T-helper 2 cell treated with Interferon-gamma antibody and Interleukin-4, amounts not matched to agents 5 μg/mL and 100 μg/mL, for 36 hours (primary cell): ENCODE data around the gene BRINP2.

ENCODE experiments used
- DNase-seq: peaks from one replicate; pipeline ENCODE4 v3.0.0; 2021; ENCODE audit warnings: low spot score
- H3K27ac Mint-ChIP-seq: one replicate; pipeline ENCODE4 v1.8.0; 2021; ENCODE audit warnings: mild to moderate bottlenecking, mixed read lengths
- H3K27me3 Mint-ChIP-seq: one replicate; pipeline ENCODE4 v1.8.0; 2021; ENCODE audit warnings: low read depth, mixed read lengths
- H3K36me3 Mint-ChIP-seq: one replicate; pipeline ENCODE4 v1.8.0; 2021; ENCODE audit warnings: low read depth, mixed read lengths
- H3K4me1 Mint-ChIP-seq: one replicate; pipeline ENCODE4 v1.8.0; 2021; ENCODE audit warnings: low read depth, mixed read lengths
- H3K4me3 Mint-ChIP-seq: one replicate; pipeline ENCODE4 v1.8.0; 2022; ENCODE audit warnings: mild to moderate bottlenecking, moderate library complexity, mixed read lengths
- H3K9me3 Mint-ChIP-seq: one replicate; pipeline ENCODE4 v1.8.0; 2021; ENCODE audit warnings: mixed read lengths

BRINP2 gene

GRCh38 chr1:177170756-177171535, at the start of gene BRINP2:
Gene BRINP2, plus strand, starts transcription at chr1:177170958. Its CDS starts 58,919 bp downstream, at chr1:177229877.
- no peak within 1 kb of the TSS for H3K27ac Mint-ChIP-seq
- DNase-seq: no peak
- peaks cover 5% of the 10 kb centered on the region for H3K27me3 Mint-ChIP-seq

GRCh38 chr1:177122461-177123251, 48.1 kb upstream of the BRINP2 start:
- H3K4me3 Mint-ChIP-seq: no peak overlapping the region
- no peak for DNase-seq
- no peaks in the 10 kb centered on the region for H3K4me1 Mint-ChIP-seq
- H3K27me3 Mint-ChIP-seq: no peaks in the 10 kb centered on the region
- H3K9me3 Mint-ChIP-seq: no peaks in the 10 kb centered on the region
- no peaks in the 10 kb centered on the region for H3K36me3 Mint-ChIP-seq
- no peak overlapping the region for H3K27ac Mint-ChIP-seq

More at GRCh38 chr1:177170756-177171535, at the start of gene BRINP2:
- H3K36me3 Mint-ChIP-seq: no peaks in the 10 kb centered on the region
- H3K9me3 Mint-ChIP-seq: no peaks in the 10 kb centered on the region
- no peak within 1 kb of the TSS for H3K4me3 Mint-ChIP-seq
- no peaks in the 10 kb centered on the region for H3K4me1 Mint-ChIP-seq

GRCh38 chr1:177124577-177125278, 46.0 kb upstream of the BRINP2 start:
- H3K27me3 Mint-ChIP-seq: no peaks in the 10 kb centered on the region
- H3K4me3 Mint-ChIP-seq: no peak overlapping the region

GRCh38 chr1:177126267-177126666, 44.5 kb upstream of the BRINP2 start:
- Mint-ChIP-seq H3K36me3 (no peaks in the 10 kb centered on the region), H3K27me3 (no peaks in the 10 kb centered on the region), H3K4me3 (no peak overlapping the region), H3K4me1 (no peaks in the 10 kb centered on the region), H3K27ac (no peak overlapping the region), H3K9me3 (no peaks in the 10 kb centered on the region)
- DNase-seq: no peak

More at GRCh38 chr1:177124577-177125278, 46.0 kb upstream of the BRINP2 start:
- H3K27ac Mint-ChIP-seq: no peak overlapping the region
- no peaks in the 10 kb centered on the region for H3K36me3 Mint-ChIP-seq
- no peaks in the 10 kb centered on the region for H3K4me1 Mint-ChIP-seq
- no peak for DNase-seq
- no peaks in the 10 kb centered on the region for H3K9me3 Mint-ChIP-seq

- Mint-ChIP-seq H3K9me3 (no peaks in the 10 kb centered on the region), H3K4me3 (no peak overlapping the region), H3K36me3 (no peaks in the 10 kb centered on the region), H3K27ac (no peak overlapping the region), H3K27me3 (no peaks in the 10 kb centered on the region), H3K4me1 (no peaks in the 10 kb centered on the region)
- DNase-seq: no peak
Observed at GRCh38 chr1:177128665-177129281, 42.0 kb upstream of the BRINP2 start.

GRCh38 chr1:177130451-177130945, 40.3 kb upstream of the BRINP2 start:
- no peaks in the 10 kb centered on the region for H3K27me3 Mint-ChIP-seq
- H3K4me1 Mint-ChIP-seq: no peaks in the 10 kb centered on the region
- H3K4me3 Mint-ChIP-seq: no peak overlapping the region
- H3K9me3 Mint-ChIP-seq: no peaks in the 10 kb centered on the region
- no peak for DNase-seq
- H3K36me3 Mint-ChIP-seq: no peaks in the 10 kb centered on the region
- no peak overlapping the region for H3K27ac Mint-ChIP-seq

- no peak for DNase-seq
- Mint-ChIP-seq H3K4me3 (no peak overlapping the region), H3K36me3 (no peaks in the 10 kb centered on the region), H3K27me3 (no peaks in the 10 kb centered on the region), H3K4me1 (no peaks in the 10 kb centered on the region), H3K27ac (no peak overlapping the region), H3K9me3 (no peaks in the 10 kb centered on the region)
Observed at GRCh38 chr1:177131723-177132122, 39.0 kb upstream of the BRINP2 start.

GRCh38 chr1:177132141-177132540, 38.6 kb upstream of the BRINP2 start:
- no peaks in the 10 kb centered on the region for H3K36me3 Mint-ChIP-seq
- H3K9me3 Mint-ChIP-seq: no peaks in the 10 kb centered on the region

GRCh38 chr1:177133977-177134538, 36.7 kb upstream of the BRINP2 start:
- Mint-ChIP-seq H3K9me3 (no peaks in the 10 kb centered on the region), H3K36me3 (no peaks in the 10 kb centered on the region), H3K4me1 (no peaks in the 10 kb centered on the region), H3K4me3 (no peak overlapping the region), H3K27ac (no peak overlapping the region), H3K27me3 (no peaks in the 10 kb centered on the region)
- DNase-seq: no peak

More at GRCh38 chr1:177132141-177132540, 38.6 kb upstream of the BRINP2 start:
- DNase-seq: no peak
- Mint-ChIP-seq H3K27ac (no peak overlapping the region), H3K27me3 (no peaks in the 10 kb centered on the region), H3K4me3 (no peak overlapping the region), H3K4me1 (no peaks in the 10 kb centered on the region)

GRCh38 chr1:177135250-177135649, 35.5 kb upstream of the BRINP2 start:
- Mint-ChIP-seq H3K9me3 (no peaks in the 10 kb centered on the region), H3K27me3 (no peaks in the 10 kb centered on the region), H3K36me3 (no peaks in the 10 kb centered on the region), H3K27ac (no peak overlapping the region), H3K4me1 (no peaks in the 10 kb centered on the region), H3K4me3 (no peak overlapping the region)
- no peak for DNase-seq

GRCh38 chr1:177137814-177138213, 32.9 kb upstream of the BRINP2 start:
- no peaks in the 10 kb centered on the region for H3K27me3 Mint-ChIP-seq
- H3K4me1 Mint-ChIP-seq: no peaks in the 10 kb centered on the region
- H3K9me3 Mint-ChIP-seq: no peaks in the 10 kb centered on the region
- no peak for DNase-seq
- H3K4me3 Mint-ChIP-seq: no peak overlapping the region
- no peaks in the 10 kb centered on the region for H3K36me3 Mint-ChIP-seq
- no peak overlapping the region for H3K27ac Mint-ChIP-seq

GRCh38 chr1:177138347-177138746, 32.4 kb upstream of the BRINP2 start:
- no peak for DNase-seq
- Mint-ChIP-seq H3K27ac (no peak overlapping the region), H3K27me3 (no peaks in the 10 kb centered on the region), H3K36me3 (no peaks in the 10 kb centered on the region), H3K9me3 (no peaks in the 10 kb centered on the region), H3K4me3 (no peak overlapping the region), H3K4me1 (no peaks in the 10 kb centered on the region)

- H3K27me3 Mint-ChIP-seq: no peaks in the 10 kb centered on the region
- no peak for DNase-seq
- H3K27ac Mint-ChIP-seq: no peak overlapping the region
- H3K36me3 Mint-ChIP-seq: no peaks in the 10 kb centered on the region
- no peaks in the 10 kb centered on the region for H3K4me1 Mint-ChIP-seq
- no peaks in the 10 kb centered on the region for H3K9me3 Mint-ChIP-seq
- no peak overlapping the region for H3K4me3 Mint-ChIP-seq
Observed at GRCh38 chr1:177142010-177142409, 28.7 kb upstream of the BRINP2 start.
